Caco-2 (cell line): ENCODE measurements around the gene WDR77. TPM values are rescaled to one million over a fixed set of nuclear protein-coding genes. Genes with fewer than 3 reads are reported as not detected.
A peak's percentile ranks its signal among the peaks of the same experiment; 100 is the strongest.

Experiments
- Bru-seq: library from RNA; stranded (reverse); fragments of 400-500 nt; gene quantifications from one replicate; lab custom pipeline; 2021; lab: Mats Ljungman, UMichigan
- BruChase-seq, 2 experiments: library from RNA; stranded (reverse); fragments of 400-500 nt; gene quantifications; one replicate each; lab custom pipeline; 2021; lab: Mats Ljungman, UMichigan
- BruUV-seq: library from RNA; stranded (reverse); fragments of 400-500 nt; replicated peaks from 2 replicates; lab custom pipeline; 2021; lab: Mats Ljungman, UMichigan
- CTCF ChIA-PET: fragments of 300-600 bp; sonication (Branson Sonifier 250); formaldehyde crosslinking; loops from one replicate; lab custom pipeline; 2022; ENCODE audit warnings: antibody characterized with exemption; lab: Charles Lee
- POLR2A ChIA-PET: fragments of 300-600 bp; sonication (Branson Sonifier 250); formaldehyde crosslinking; loops from one replicate; lab custom pipeline; 2022; ENCODE audit warnings: antibody characterized with exemption; lab: Charles Lee
- DNase-seq, 2 experiments: peaks; one replicate each; pipeline versions ENCODE4 v3.0.0 to v3.0.0-alpha.2; 2020 to 2022
- H3K27me3 ChIP-seq: replicated peaks from 2 replicates; pipeline ENCODE4 v1.6.0; 2011; ENCODE audit warnings: low read length; ENCODE audit not compliant: control insufficient read depth, insufficient read depth
- H3K36me3 ChIP-seq: 2 replicates; pipeline ENCODE4 v1.5.1; 2011; ENCODE audit warnings: low read length; ENCODE audit not compliant: control insufficient read depth, insufficient read depth
- H3K4me1 ChIP-seq: fragments of 250-450 bp; sonication (Bioruptor Pico); 2 replicates; pipeline ENCODE4 v1.5.1; 2020; ENCODE audit warnings: mild to moderate bottlenecking
- H3K4me3 ChIP-seq: 2 replicates; pipeline ENCODE4 v1.5.1; 2011; ENCODE audit warnings: low read depth, mild to moderate bottlenecking, control low read depth, low read length
- H3K9me3 ChIP-seq: fragments of 250-450 bp; sonication (Bioruptor Pico); 2 replicates; pipeline ENCODE4 v1.5.1; 2020; ENCODE audit warnings: mild to moderate bottlenecking, moderate library complexity
- H3K27ac Mint-ChIP-seq: one replicate; pipeline ENCODE4 v1.8.0; 2022; ENCODE audit warnings: mixed read lengths; ENCODE audit not compliant: unreplicated experiment
- H3K27me3 Mint-ChIP-seq: one replicate; pipeline ENCODE4 v1.8.0; 2022; ENCODE audit warnings: mixed read lengths; ENCODE audit not compliant: insufficient read depth, unreplicated experiment
- H3K36me3 Mint-ChIP-seq: one replicate; pipeline ENCODE4 v1.8.0; 2022; ENCODE audit warnings: mild to moderate bottlenecking, mixed read lengths; ENCODE audit not compliant: insufficient read depth, unreplicated experiment
- H3K4me1 Mint-ChIP-seq: one replicate; pipeline ENCODE4 v1.8.0; 2022; ENCODE audit warnings: low read depth, mixed read lengths; ENCODE audit not compliant: unreplicated experiment
- H3K4me3 Mint-ChIP-seq: one replicate; pipeline ENCODE4 v1.8.0; 2022; ENCODE audit warnings: mild to moderate bottlenecking, moderate library complexity, mixed read lengths; ENCODE audit not compliant: unreplicated experiment
- H3K9me3 Mint-ChIP-seq: one replicate; pipeline ENCODE4 v1.8.0; 2022; ENCODE audit warnings: mixed read lengths; ENCODE audit not compliant: unreplicated experiment
- CTCF ChIP-seq, 2 experiments: fragments of 200-600 bp in 1 of 2; IDR thresholded peaks; 1 replicate in 1 of 2; 2 replicates in 1 of 2; pipeline versions ENCODE4 v1.5.1 to v1.8.0; 2011 to 2022; ENCODE audit warnings: antibody characterized with exemption in 1 of 2, control low read depth in 1 of 2, inconsistent platforms in 1 of 2, low read depth in 1 of 2, low read length in 1 of 2, mild to moderate bottlenecking in 1 of 2, moderate library complexity in 1 of 2; ENCODE audit not compliant: insufficient read depth in 1 of 2, severe bottlenecking in 1 of 2, unreplicated experiment in 1 of 2
- intact Hi-C: fragments of 100-400 bp; cut with micrococcal nuclease; formaldehyde crosslinking; loops from one replicate; pipeline ENCODE4 v1.10.0; 2022; ENCODE audit not compliant: unreplicated experiment
- long read RNA-seq: library from polyadenylated mRNA; stranded (forward); transcript quantifications from one replicate; pipeline ENCODE4 v2.0.0, GENCODE V29; 2022
- total RNA-seq: library from RNA; stranded (reverse); gene quantifications from 2 replicates; pipeline ENCODE4 v1.2.3, GENCODE V29; 2022

WDR77 gene
- total RNA-seq (30.1 and 31.9 TPM in 2 replicates), Bru-seq, nascent RNA (percentile 88 among the genes with signal in this experiment), BruChase-seq, experiment 1, labeled RNA remaining after a 2-hour chase (percentile 89 among the genes with signal in this experiment), BruChase-seq, experiment 2, labeled RNA remaining after a 6-hour chase (percentile 83 among the genes with signal in this experiment)
- long read RNA-seq, transcript WDR77-201 (10 exons, 2,576 nt): major isoform, 92 of 108 reads
- long read RNA-seq, partial matches to known transcripts: 6 of 108 reads
- long read RNA-seq, other reads (novel, unspliced or antisense): 10 of 108 reads

- no peak for TF ChIP-seq CTCF (IDR thresholded peaks at IDR 0.05; ENCODE audit: insufficient read depth in 1 of 2, low read depth in 1 of 2, low read length in 1 of 2, severe bottlenecking in 1 of 2, unreplicated experiment in 1 of 2)
- H3K4me3 ChIP-seq: peak within 1 kb of the TSS; percentile 76
- ChIA-PET CTCF (interaction anchor here (0.6 to 0.8 kb wide), 2 partner anchors 298 to 368 kb away, joined by 3 to 4 read pairs; no protein-coding TSS in a partner anchor), POLR2A (interaction anchor here (0.5 to 1.2 kb wide), 7 partner anchors 11 to 1464 kb away, joined by 3 to 6 read pairs (median 3); no protein-coding TSS in a partner anchor)
- Mint-ChIP-seq H3K9me3 (no peaks in the 10 kb centered on the region), H3K4me3 (peak within 1 kb of the TSS; percentile 97), H3K36me3 (peaks cover 46% of the 10 kb centered on the region), H3K27me3 (no peaks in the 10 kb centered on the region), H3K27ac (peak within 1 kb of the TSS; percentile 99), H3K4me1 (peaks cover 20% of the 10 kb centered on the region)
- no peaks in the 10 kb centered on the region for H3K36me3 ChIP-seq
- BruUV-seq: no TSS peak
- no peaks in the 10 kb centered on the region for H3K27me3 ChIP-seq
- H3K4me1 ChIP-seq: peaks cover 14% of the 10 kb centered on the region
- DNase-seq: peak; percentile 93 to 96
- intact Hi-C loops: no loop called here
- no peaks in the 10 kb centered on the region for H3K9me3 ChIP-seq
Observed at GRCh38 chr1:111448918-111449702, at the start of gene WDR77, which contains the start of gene ATP5PB. Gene WDR77 (minus strand): TSS chr1:111449256. CDS start chr1:111449169, 87 bp downstream. Gene ATP5PB (plus strand): TSS chr1:111449464. CDS start chr1:111449542, 78 bp downstream.

DNA sequence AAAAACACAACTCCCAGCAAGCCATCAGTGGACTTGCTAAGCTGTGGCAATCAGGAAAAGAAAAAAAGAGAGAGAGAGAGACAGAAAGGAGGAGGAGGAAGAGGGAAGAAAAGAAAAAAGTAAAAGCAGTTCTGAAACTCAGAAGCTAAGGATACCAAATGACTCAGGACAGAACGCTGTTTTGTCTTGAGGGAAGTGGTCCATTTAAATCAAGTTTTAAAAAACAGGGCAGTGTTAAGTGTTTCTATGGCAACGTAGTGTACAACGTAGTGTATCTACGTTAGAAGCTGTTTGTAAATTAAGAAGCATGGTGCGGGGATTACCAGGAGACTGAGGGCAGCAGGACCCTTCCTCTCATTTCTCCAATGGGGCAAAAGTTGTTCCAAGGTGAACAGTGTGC lies 48.5 kb upstream of the WDR77 start:
- no peak overlapping the region for H3K4me3 Mint-ChIP-seq
- H3K4me3 ChIP-seq: no peak overlapping the region
- POLR2A ChIA-PET: no interaction called here
- intact Hi-C loops: no loop called here
- CTCF ChIA-PET: interaction anchor here (1.5 kb wide), 1 partner anchor 10 kb away, joined by 9 read pairs; no protein-coding TSS in a partner anchor
- no peaks in the 10 kb centered on the region for H3K4me1 Mint-ChIP-seq
- no peaks in the 10 kb centered on the region for H3K9me3 Mint-ChIP-seq
- no peaks in the 10 kb centered on the region for H3K9me3 ChIP-seq
- no peaks in the 10 kb centered on the region for H3K4me1 ChIP-seq
- no peaks in the 10 kb centered on the region for H3K36me3 Mint-ChIP-seq
- H3K27me3 Mint-ChIP-seq: no peaks in the 10 kb centered on the region
- no peak overlapping the region for H3K27ac Mint-ChIP-seq
- H3K27me3 ChIP-seq: no peaks in the 10 kb centered on the region
- TF ChIP-seq CTCF (IDR thresholded peaks at IDR 0.05; ENCODE audit: insufficient read depth in 1 of 2, low read depth in 1 of 2, low read length in 1 of 2, severe bottlenecking in 1 of 2, unreplicated experiment in 1 of 2): no peak
- BruUV-seq: no TSS peak
- no peaks in the 10 kb centered on the region for H3K36me3 ChIP-seq
- DNase-seq: no peak

- CTCF ChIA-PET: no interaction called here
- Mint-ChIP-seq H3K36me3 (no peaks in the 10 kb centered on the region), H3K9me3 (no peaks in the 10 kb centered on the region), H3K27me3 (no peaks in the 10 kb centered on the region), H3K27ac (no peak overlapping the region), H3K4me1 (no peaks in the 10 kb centered on the region), H3K4me3 (no peak overlapping the region)
- TF ChIP-seq CTCF (IDR thresholded peaks at IDR 0.05; ENCODE audit: insufficient read depth in 1 of 2, low read depth in 1 of 2, low read length in 1 of 2, severe bottlenecking in 1 of 2, unreplicated experiment in 1 of 2): no peak
- H3K9me3 ChIP-seq: no peaks in the 10 kb centered on the region
- no peak overlapping the region for H3K4me3 ChIP-seq
- H3K27me3 ChIP-seq: no peaks in the 10 kb centered on the region
- no peak for DNase-seq
- intact Hi-C loops: no loop called here
- H3K4me1 ChIP-seq: no peaks in the 10 kb centered on the region
- no peaks in the 10 kb centered on the region for H3K36me3 ChIP-seq
- POLR2A ChIA-PET: no interaction called here
- no TSS peak for BruUV-seq
Observed at GRCh38 chr1:111496398-111496797, 47.3 kb upstream of the WDR77 start.
